GM12892 (cell line): ENCODE data around the gene PRUNE2.

ENCODE experiments used
- POLR2A ChIP-seq: IDR thresholded peaks from 2 replicates; pipeline ENCODE4 v1.6.1; 2011; ENCODE audit warnings: low read depth, low read length, control low read depth
- POLR2AphosphoS5 ChIP-seq: IDR thresholded peaks from 2 replicates; pipeline ENCODE4 v1.6.1; 2011; ENCODE audit warnings: low read depth, low read length, control low read depth

DNA sequence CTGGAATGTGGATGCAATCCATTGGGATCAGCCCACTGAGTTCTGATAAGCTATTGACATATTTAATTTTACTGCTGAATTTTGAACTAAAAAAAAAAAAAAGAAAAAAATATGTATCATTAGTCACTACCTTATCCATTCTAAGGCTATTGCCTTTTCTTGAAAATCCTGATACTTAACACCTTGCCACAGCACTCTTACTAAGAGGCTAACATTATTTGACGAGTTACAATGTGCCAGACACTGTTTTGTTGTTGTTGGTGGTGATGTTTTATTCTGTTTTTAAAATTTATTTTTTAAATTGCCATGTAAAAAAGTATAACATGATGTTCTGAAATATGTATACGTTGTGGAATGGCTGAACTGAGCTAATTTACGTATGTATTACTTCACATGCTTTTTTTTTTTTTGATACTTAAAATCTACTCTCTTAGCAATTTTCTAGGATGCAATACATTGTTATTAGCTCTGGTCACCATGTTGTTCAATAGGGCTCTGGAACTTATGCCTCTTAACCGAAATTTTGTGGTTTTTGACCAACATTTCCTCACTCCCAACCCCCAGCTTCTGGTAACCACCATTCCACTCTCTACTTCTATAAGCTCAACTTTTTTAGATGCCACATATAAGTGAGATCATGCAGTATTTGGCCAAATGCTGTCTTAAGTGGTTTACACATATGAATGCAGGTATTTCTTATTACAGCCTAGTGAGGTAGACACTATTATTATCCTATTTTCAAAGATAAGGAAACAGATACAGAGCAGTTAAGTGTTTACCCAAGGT, 276.5 kb downstream of the PRUNE2 start:
- no peak for TF ChIP-seq POLR2A
- no peak for TF ChIP-seq POLR2AphosphoS5
